Neural progenitor cell (in vitro differentiated cells): ENCODE measurements around the gene ADM2. TPM values are rescaled to one million over a fixed set of nuclear protein-coding genes. Genes with fewer than 3 reads are reported as not detected.

Source experiments
- DNase-seq: peaks from one replicate; pipeline ENCODE4 v3.0.0-alpha.2; 2016; ENCODE audit warnings: low spot score
- H2AFZ ChIP-seq: fragments of 200-600 bp; sonication (generic); replicated peaks from 2 replicates; pipeline ENCODE4 v1.6.1; 2016; ENCODE audit warnings: antibody characterized with exemption
- H3F3A ChIP-seq: fragments of 200-600 bp; sonication (generic); 2 replicates; pipeline ENCODE4 v1.6.1; 2016; ENCODE audit warnings: antibody characterized with exemption, low read depth
- H3K27ac ChIP-seq: fragments of 200-600 bp; sonication (generic); 2 replicates; pipeline ENCODE4 v1.5.1; 2016; ENCODE audit warnings: mild to moderate bottlenecking
- H3K27me3 ChIP-seq: fragments of 200-600 bp; sonication (generic); 2 replicates; pipeline ENCODE4 v1.6.1; 2016; ENCODE audit warnings: mild to moderate bottlenecking, moderate library complexity
- H3K36me3 ChIP-seq: fragments of 200-600 bp; sonication (generic); 2 replicates; pipeline ENCODE4 v1.5.1; 2016
- H3K4me1 ChIP-seq: fragments of 200-600 bp; sonication (generic); 2 replicates; pipeline ENCODE4 v1.6.1; 2016; ENCODE audit warnings: mixed run types
- H3K4me2 ChIP-seq: fragments of 200-600 bp; sonication (generic); 2 replicates; pipeline ENCODE4 v1.6.1; 2016
- H3K4me3 ChIP-seq: fragments of 200-600 bp; sonication (generic); 2 replicates; pipeline ENCODE4 v1.5.1; 2016
- H3K79me2 ChIP-seq: fragments of 200-600 bp; sonication (generic); 2 replicates; pipeline ENCODE4 v1.6.1; 2016; ENCODE audit warnings: low read depth
- H3K9ac ChIP-seq: fragments of 200-600 bp; sonication (generic); 2 replicates; pipeline ENCODE4 v1.6.1; 2016
- H3K9me3 ChIP-seq: fragments of 200-600 bp; sonication (generic); 2 replicates; pipeline ENCODE4 v1.5.1; 2016; ENCODE audit warnings: low read depth
- H4K20me1 ChIP-seq: fragments of 200-600 bp; sonication (generic); 2 replicates; pipeline ENCODE4 v1.6.1; 2016; ENCODE audit warnings: low read depth
- H3K27ac Mint-ChIP-seq: 3 replicates; pipeline ENCODE4 v1.8.0; 2021; ENCODE audit warnings: mixed read lengths
- H3K27me3 Mint-ChIP-seq: 2 replicates; pipeline ENCODE4 v1.8.0; 2022; ENCODE audit warnings: low read depth, mild to moderate bottlenecking, inconsistent platforms, moderate library complexity, mixed read lengths; ENCODE audit not compliant: insufficient read depth
- H3K36me3 Mint-ChIP-seq: 3 replicates; pipeline ENCODE4 v1.8.0; 2021; ENCODE audit warnings: mixed read lengths
- H3K4me1 Mint-ChIP-seq: 3 replicates; pipeline ENCODE4 v1.8.0; 2021; ENCODE audit warnings: mixed read lengths
- H3K4me3 Mint-ChIP-seq: 3 replicates; pipeline ENCODE4 v1.8.0; 2021; ENCODE audit warnings: mild to moderate bottlenecking, moderate library complexity, mixed read lengths
- H3K9me3 Mint-ChIP-seq: 3 replicates; pipeline ENCODE4 v1.8.0; 2020; ENCODE audit warnings: mixed read lengths
- CTCF ChIP-seq: fragments of 200-600 bp; sonication (generic); IDR thresholded peaks from 2 replicates; pipeline ENCODE4 v1.5.1; 2017; ENCODE audit warnings: antibody characterized with exemption, mild to moderate bottlenecking
- EZH2 ChIP-seq: fragments of 200-600 bp; sonication (generic); IDR thresholded peaks from 2 replicates; pipeline ENCODE4 v1.6.1; 2017; ENCODE audit warnings: antibody characterized with exemption, mild to moderate bottlenecking, moderate library complexity
- EZH2phosphoT487 ChIP-seq: fragments of 200-600 bp; sonication (generic); IDR thresholded peaks from 2 replicates; pipeline ENCODE4 v1.6.1; 2017; ENCODE audit warnings: antibody characterized with exemption
- total RNA-seq: library from RNA; depleted of rRNA; stranded (reverse); fragments of >200 nt; gene quantifications from 2 replicates; pipeline ENCODE4 v1.2.3, GENCODE V29; 2015; ENCODE audit warnings: low replicate concordance

ADM2 gene
- total RNA-seq, 1 donor from 2014 or later, result 0.13 TPM

GRCh38 chr22:50461536-50461935, 19.8 kb upstream of the ADM2 start:
- Histone ChIP-seq H3K4me1 (no peaks in the 10 kb centered on the region), H2AFZ (no peak overlapping the region), H3K36me3 (no peaks in the 10 kb centered on the region), H3F3A (no peaks in the 10 kb centered on the region), H4K20me1 (peaks cover 5% of the 10 kb centered on the region), H3K9ac (no peak overlapping the region), H3K27ac (no peak overlapping the region), H3K4me3 (no peak overlapping the region), H3K79me2 (no peaks in the 10 kb centered on the region), H3K9me3 (no peaks in the 10 kb centered on the region), H3K4me2 (no peak overlapping the region), H3K27me3 (no peaks in the 10 kb centered on the region)
- no peaks in the 10 kb centered on the region for H3K9me3 Mint-ChIP-seq
- peaks cover 3% of the 10 kb centered on the region for H3K27me3 Mint-ChIP-seq
- TF ChIP-seq EZH2phosphoT487, result no peak
- TF ChIP-seq EZH2, result no peak
- TF ChIP-seq CTCF, result no peak
- no peaks in the 10 kb centered on the region for H3K4me1 Mint-ChIP-seq
- H3K4me3 Mint-ChIP-seq, result no peak overlapping the region
- peaks cover 15% of the 10 kb centered on the region for H3K36me3 Mint-ChIP-seq
- no peak for DNase-seq
- H3K27ac Mint-ChIP-seq, result no peak overlapping the region

DNA sequence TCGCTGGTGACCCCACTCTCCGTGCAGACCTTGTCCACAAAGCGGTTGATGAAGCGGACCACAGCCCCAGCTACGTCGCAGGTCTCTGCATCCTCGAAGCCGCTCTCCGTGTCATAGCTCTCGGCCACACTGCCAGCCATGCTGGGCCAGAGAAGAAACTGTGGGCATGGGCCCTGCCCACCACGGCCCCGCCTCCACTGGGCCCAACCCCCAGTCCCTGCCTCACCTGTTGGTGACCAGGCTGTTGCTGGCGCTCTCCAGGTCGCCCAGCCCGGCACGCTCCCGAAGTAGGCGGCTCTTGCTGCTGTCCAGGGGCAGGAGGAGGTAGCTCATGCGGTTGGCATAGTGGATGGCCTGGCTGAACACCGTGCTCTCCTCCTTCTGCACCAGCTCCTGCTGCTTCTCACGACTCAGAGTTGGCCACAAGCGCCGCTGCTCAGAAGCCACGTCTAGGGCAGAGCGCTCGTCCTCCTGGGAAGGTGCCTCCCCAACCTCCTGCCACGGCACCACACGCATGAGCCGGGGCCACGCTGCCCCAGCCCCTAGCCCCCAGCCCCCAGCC, 19.3 kb upstream of the ADM2 start:
- TF ChIP-seq EZH2 (no peak), EZH2phosphoT487 (no peak), CTCF (no peak)
- Histone ChIP-seq H3K79me2 (no peaks in the 10 kb centered on the region), H3K36me3 (no peaks in the 10 kb centered on the region), H2AFZ (no peak overlapping the region), H3K4me1 (no peaks in the 10 kb centered on the region), H3K4me3 (no peak overlapping the region), H4K20me1 (peaks cover 8% of the 10 kb centered on the region), H3K27ac (no peak overlapping the region), H3K27me3 (no peaks in the 10 kb centered on the region), H3K9me3 (no peaks in the 10 kb centered on the region), H3K9ac (no peak overlapping the region), H3F3A (no peaks in the 10 kb centered on the region), H3K4me2 (no peak overlapping the region)
- DNase-seq, result no peak
- no peaks in the 10 kb centered on the region for H3K9me3 Mint-ChIP-seq
- no peak overlapping the region for H3K4me3 Mint-ChIP-seq
- peaks cover 19% of the 10 kb centered on the region for H3K36me3 Mint-ChIP-seq
- no peak overlapping the region for H3K27ac Mint-ChIP-seq
- H3K4me1 Mint-ChIP-seq, result no peaks in the 10 kb centered on the region
- peaks cover 3% of the 10 kb centered on the region for H3K27me3 Mint-ChIP-seq

DNA sequence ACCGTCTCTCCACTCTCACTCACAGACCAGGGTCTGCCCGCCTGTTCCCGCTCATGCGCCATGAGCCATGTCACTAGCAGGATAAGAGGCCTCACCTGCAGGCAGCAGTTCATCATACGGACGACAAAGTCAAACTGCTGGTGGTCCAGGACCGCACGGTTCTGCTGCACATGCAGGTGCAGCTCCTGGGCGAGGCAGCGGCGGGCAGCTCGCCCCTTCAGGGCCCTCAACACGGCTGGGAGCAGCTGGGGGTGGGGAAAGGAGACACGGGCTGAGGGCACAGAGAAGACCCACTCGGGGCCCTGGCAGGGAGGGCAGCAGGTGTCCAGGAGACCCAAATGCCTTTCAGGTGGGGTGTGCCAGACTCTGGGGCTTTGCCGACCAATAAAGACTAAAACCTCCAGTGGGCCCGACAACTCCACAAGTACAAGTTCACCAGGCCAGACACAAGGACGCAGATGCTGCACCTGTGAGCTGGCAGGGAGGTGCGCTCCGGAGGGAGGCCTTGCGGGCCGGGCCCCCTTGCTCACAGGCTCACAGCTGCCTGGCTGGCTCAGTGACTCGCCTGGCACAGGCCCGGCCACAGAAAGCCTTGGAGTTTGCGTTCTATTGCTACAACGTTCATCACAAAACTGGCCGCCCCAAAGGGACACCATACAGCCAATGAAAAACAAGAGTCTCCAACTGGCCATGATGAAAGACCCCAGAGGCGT, 18.0 kb upstream of the ADM2 start:
- Histone ChIP-seq H3K4me2 (no peak overlapping the region), H3K4me1 (no peaks in the 10 kb centered on the region), H3K27ac (no peak overlapping the region), H2AFZ (no peak overlapping the region), H3K4me3 (no peak overlapping the region), H3K9ac (no peak overlapping the region), H3K36me3 (no peaks in the 10 kb centered on the region), H3F3A (no peaks in the 10 kb centered on the region), H3K27me3 (no peaks in the 10 kb centered on the region), H3K9me3 (no peaks in the 10 kb centered on the region), H3K79me2 (peaks cover 2% of the 10 kb centered on the region), H4K20me1 (peaks cover 20% of the 10 kb centered on the region)
- Mint-ChIP-seq H3K27me3 (peaks cover 3% of the 10 kb centered on the region), H3K9me3 (no peaks in the 10 kb centered on the region), H3K4me1 (no peaks in the 10 kb centered on the region), H3K4me3 (no peak overlapping the region), H3K27ac (no peak overlapping the region), H3K36me3 (peaks cover 15% of the 10 kb centered on the region)
- TF ChIP-seq EZH2 (no peak), CTCF (no peak), EZH2phosphoT487 (no peak)
- DNase-seq, result no peak
